Left ventricle myocardium inferior (tissue), 1 donor: ENCODE measurements around the gene CHRD. TPM values are rescaled to one million over a fixed set of nuclear protein-coding genes. Genes with fewer than 3 reads are reported as not detected.

Source experiments
- DNase-seq: peaks from one replicate; pipeline ENCODE4 v3.0.0-alpha.2; 2020
- H3K27ac ChIP-seq: fragments of 200-600 bp; replicated peaks from 2 replicates; pipeline ENCODE4 v1.8.0; 2021
- H3K27me3 ChIP-seq: fragments of 200-600 bp; 2 replicates; pipeline ENCODE4 v1.8.0; 2021; ENCODE audit warnings: low read depth
- H3K36me3 ChIP-seq: fragments of 200-600 bp; 2 replicates; pipeline ENCODE4 v1.8.0; 2021
- H3K4me1 ChIP-seq: fragments of 200-600 bp; 2 replicates; pipeline ENCODE4 v1.8.0; 2021
- H3K4me3 ChIP-seq: fragments of 200-600 bp; 2 replicates; pipeline ENCODE4 v1.8.0; 2021; ENCODE audit warnings: mild to moderate bottlenecking, moderate library complexity
- H3K9me3 ChIP-seq: fragments of 200-600 bp; replicated peaks from 2 replicates; pipeline ENCODE4 v1.8.0; 2021
- intact Hi-C: fragments of 100-400 bp; cut with micrococcal nuclease; formaldehyde crosslinking; loops from one replicate; pipeline ENCODE4 v1.11.0; 2022
- total RNA-seq: library from RNA; stranded (reverse); fragmentation: NEBNext Ultra II Directional; extraction: Animal tissue kit (Norgen Biotek cat#: 25700); gene quantifications from one replicate; pipeline ENCODE4 v1.2.1, GENCODE V29; 2021
- TF ChIP-seq, protein P1 (sequence below): fragments of 200-600 bp; IDR thresholded peaks from 2 replicates; pipeline ENCODE4 v1.8.0; 2021; ENCODE audit warnings: antibody characterized with exemption, mild to moderate bottlenecking, borderline replicate concordance
- donor health status: DM: no; HTN: yes; CAD: no; lungs with severe emphysema.

CHRD gene
- total RNA-seq, 1 donor from 2014 or later, result 6.5 TPM

DNA sequence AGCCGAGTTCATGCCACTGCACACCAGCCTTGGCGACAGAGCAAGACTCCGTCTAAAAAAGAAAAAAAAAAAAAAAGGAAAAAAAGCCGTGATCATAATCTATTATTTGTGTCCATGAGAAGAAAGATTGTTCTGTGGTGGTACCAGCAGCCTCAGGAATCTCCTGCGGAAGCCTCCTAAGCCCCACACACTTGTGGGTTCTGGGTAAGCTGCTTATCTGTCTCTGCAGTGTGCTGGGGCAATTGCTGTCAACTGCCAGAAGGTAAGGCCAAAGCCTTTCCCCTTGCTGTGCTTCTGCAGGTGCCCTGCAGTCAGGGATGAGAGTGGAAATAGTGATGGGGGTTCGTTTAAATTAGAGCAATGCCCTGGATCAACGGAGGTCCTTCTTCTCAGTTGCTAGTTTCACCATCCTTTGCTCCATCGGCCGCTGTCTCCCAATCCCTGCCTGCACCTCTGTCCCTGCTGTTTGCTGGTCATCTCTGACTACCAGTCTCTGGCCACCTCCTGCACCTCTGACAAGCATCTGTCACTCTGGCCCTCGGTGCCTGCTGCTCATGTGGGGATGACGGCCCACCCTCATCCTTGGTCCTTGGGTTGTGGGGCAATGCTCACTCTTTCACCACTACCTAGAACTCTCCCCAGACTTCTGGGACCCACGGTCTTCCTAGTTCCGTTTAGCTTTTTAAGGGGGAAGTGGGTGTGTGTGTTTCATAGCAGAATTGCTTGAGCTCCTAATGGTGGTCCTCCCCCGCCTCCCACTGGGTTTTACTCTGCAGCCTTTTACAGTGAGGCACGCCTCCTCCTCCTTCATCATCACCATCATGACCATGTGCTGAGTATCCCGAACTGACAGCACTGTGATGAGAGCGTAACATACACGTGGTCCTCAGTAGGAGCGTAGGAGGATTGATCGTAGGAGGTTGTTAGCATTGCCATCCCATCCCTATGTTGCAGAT is 25.5 kb downstream of the CHRD start:
- Histone ChIP-seq H3K27ac (no peak overlapping the region), H3K9me3 (no peaks in the 10 kb centered on the region), H3K4me1 (no peaks in the 10 kb centered on the region), H3K27me3 (peaks cover 27% of the 10 kb centered on the region), H3K36me3 (no peaks in the 10 kb centered on the region), H3K4me3 (no peak overlapping the region)
- TF ChIP-seq, protein P1, sequence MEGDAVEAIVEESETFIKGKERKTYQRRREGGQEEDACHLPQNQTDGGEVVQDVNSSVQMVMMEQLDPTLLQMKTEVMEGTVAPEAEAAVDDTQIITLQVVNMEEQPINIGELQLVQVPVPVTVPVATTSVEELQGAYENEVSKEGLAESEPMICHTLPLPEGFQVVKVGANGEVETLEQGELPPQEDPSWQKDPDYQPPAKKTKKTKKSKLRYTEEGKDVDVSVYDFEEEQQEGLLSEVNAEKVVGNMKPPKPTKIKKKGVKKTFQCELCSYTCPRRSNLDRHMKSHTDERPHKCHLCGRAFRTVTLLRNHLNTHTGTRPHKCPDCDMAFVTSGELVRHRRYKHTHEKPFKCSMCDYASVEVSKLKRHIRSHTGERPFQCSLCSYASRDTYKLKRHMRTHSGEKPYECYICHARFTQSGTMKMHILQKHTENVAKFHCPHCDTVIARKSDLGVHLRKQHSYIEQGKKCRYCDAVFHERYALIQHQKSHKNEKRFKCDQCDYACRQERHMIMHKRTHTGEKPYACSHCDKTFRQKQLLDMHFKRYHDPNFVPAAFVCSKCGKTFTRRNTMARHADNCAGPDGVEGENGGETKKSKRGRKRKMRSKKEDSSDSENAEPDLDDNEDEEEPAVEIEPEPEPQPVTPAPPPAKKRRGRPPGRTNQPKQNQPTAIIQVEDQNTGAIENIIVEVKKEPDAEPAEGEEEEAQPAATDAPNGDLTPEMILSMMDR, result no peak
- DNase-seq, result no peak
- intact Hi-C loops, result no loop called here

DNA sequence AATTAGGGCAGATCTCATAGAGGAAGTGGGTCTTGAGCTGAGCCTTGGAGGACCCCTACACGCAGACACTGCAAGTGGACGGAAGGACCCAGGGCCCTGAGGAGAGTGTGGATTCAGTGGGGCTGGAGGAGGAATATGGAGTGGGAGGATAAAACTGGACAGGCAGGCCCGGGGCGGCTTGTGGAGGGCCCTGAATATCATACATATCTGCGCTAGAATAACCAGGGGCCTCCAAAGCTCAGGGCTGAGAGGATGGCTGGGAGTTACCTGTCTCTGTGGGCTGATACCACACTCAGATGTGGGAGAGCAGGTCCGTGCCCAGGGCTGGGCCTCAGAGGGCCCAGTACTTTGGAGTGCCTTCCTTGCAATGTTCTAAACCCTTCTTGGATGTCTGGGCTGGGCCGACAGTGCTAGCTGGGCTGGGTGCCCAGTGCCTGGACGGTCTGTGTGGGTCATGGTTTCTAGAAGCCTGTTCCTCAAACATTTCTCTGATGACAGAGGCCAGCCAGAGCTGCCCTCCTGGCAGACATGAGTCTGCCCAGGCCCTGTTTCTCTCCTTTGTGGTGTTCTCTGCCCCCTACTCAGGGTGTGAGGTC is 29.6 kb downstream of the CHRD start:
- intact Hi-C loops, result no loop called here
- Histone ChIP-seq H3K27me3 (peaks cover 7% of the 10 kb centered on the region), H3K4me3 (no peak overlapping the region), H3K4me1 (no peaks in the 10 kb centered on the region), H3K36me3 (no peaks in the 10 kb centered on the region), H3K9me3 (no peaks in the 10 kb centered on the region), H3K27ac (no peak overlapping the region)
- no peak for DNase-seq
- TF ChIP-seq, protein P1, result no peak

DNA sequence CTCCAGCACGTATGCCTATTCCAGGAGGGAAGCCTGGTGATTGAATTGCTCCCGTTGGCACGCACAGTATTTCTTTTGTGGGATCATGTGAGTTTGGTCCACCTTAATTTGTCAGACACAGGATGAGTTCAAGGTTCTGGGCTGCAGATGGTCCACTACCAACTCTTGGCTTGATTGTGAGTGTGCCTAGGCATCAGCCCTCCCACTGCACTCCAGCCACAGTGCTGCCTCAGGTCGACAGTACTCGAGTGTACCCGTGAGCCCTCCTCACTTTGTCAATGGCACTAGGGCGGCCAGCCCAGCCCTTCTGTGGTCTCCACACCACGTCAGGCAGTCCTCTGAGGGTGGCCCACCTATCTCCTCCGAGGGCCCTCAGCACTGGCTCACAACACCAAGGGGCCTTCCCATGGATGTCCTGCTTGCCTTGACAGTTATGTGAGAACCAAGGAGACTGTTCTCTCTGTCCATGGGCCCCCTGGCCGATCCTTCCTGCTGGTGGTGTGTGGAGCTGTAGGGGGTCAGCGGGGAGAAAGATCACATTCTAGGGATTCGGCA is 30.2 kb downstream of the CHRD start:
- H3K4me3 ChIP-seq, result no peak overlapping the region
- H3K27ac ChIP-seq, result no peak overlapping the region
- DNase-seq, result no peak
- no peaks in the 10 kb centered on the region for H3K4me1 ChIP-seq
- peaks cover 7% of the 10 kb centered on the region for H3K27me3 ChIP-seq
- no peaks in the 10 kb centered on the region for H3K9me3 ChIP-seq
- no peaks in the 10 kb centered on the region for H3K36me3 ChIP-seq
- intact Hi-C loops, result no loop called here
- TF ChIP-seq, protein P1, result no peak

DNA sequence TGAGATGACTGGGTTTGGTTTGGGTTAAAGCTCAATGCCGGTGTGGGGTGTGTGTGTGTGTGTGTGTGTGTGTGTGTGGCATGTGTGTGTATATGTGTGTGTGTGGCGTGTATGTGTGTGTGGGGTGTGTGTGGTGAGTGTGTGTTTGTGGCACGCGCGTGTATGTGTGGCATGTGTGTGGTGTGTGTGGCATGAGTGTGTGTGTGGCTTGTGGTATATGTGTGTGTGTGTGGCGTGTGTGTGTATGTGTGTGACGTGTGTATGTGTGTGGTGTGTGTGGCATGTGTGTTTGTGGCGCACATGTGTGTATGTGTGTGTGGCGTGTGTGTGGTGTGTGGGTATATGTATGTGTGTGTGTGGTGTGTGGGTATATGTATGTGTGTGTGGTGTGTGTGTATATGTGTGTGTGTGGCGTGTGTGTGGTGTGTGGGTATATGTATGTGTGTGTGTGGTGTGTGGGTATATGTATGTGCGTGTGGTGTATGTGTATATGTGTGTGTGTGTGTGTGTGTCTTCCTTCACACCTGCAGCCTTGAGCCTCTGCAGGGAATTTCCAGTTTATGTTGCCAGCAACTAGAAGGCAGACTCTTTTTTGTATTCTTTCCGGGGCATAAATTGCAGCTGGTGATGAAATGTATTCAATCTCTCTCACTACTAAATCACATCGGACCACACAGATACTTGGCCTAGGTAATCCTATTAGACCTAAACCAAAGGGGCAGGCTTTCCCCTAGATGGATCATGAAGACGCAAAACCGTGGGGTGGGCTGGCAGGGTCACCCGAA is 34.8 kb downstream of the CHRD start:
- intact Hi-C loops, result no loop called here
- no peaks in the 10 kb centered on the region for H3K9me3 ChIP-seq
- no peaks in the 10 kb centered on the region for H3K36me3 ChIP-seq
- no peak for DNase-seq
- no peak overlapping the region for H3K4me3 ChIP-seq
- TF ChIP-seq, protein P1, result no peak
- H3K27ac ChIP-seq, result no peak overlapping the region
- peaks cover 7% of the 10 kb centered on the region for H3K27me3 ChIP-seq
- H3K4me1 ChIP-seq, result no peaks in the 10 kb centered on the region

DNA sequence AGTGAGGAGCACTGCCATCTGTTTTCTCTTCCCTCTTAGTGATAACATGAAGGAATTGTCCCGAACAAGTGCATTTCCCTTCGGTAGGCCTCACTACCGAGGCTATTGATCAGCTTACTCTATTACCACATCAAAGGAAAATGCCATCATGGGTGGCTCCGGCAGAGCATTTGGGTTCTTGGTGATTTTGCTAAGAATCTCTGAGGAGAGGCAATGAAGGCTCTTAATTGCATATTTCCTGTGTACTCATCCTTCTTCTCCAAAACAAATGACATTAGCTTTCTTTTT is 35.3 kb downstream of the CHRD start:
- peaks cover 7% of the 10 kb centered on the region for H3K27me3 ChIP-seq
- H3K36me3 ChIP-seq, result no peaks in the 10 kb centered on the region
- intact Hi-C loops, result no loop called here
- no peak for DNase-seq
- TF ChIP-seq, protein P1, result no peak
- no peak overlapping the region for H3K4me3 ChIP-seq
- H3K27ac ChIP-seq, result no peak overlapping the region
- no peaks in the 10 kb centered on the region for H3K9me3 ChIP-seq
- H3K4me1 ChIP-seq, result no peaks in the 10 kb centered on the region
